ENCODE measurements around the gene NDC1.

GRCh38 chr1:53735681-53736080, 102.4 kb downstream of the NDC1 start:
- TF ChIP-seq FOS (IDR thresholded peaks at IDR 0.05; ENCODE audit: low read depth, low read length) (no peak), RFX5 (IDR thresholded peaks at IDR 0.05; ENCODE audit: low read depth, low read length) (no peak), RAD21 (IDR thresholded peaks at IDR 0.05; ENCODE audit: low read length) (no peak), MAFK (IDR thresholded peaks at IDR 0.05; ENCODE audit: low read depth, low read length) (no peak), POLR2A (IDR thresholded peaks at IDR 0.05; ENCODE audit: low read depth, low read length) (no peak), SMC3 (IDR thresholded peaks at IDR 0.05; ENCODE audit: low read depth, low read length) (no peak), USF2 (IDR thresholded peaks at IDR 0.05; ENCODE audit: low read depth, low read length) (no peak), MXI1 (IDR thresholded peaks at IDR 0.05; ENCODE audit: borderline replicate concordance, low read depth, low read length) (no peak), BHLHE40 (IDR thresholded peaks at IDR 0.05; ENCODE audit: low read depth, low read length) (no peak), RCOR1 (IDR thresholded peaks at IDR 0.05; ENCODE audit: insufficient replicate concordance, low read length) (no peak), MAZ (IDR thresholded peaks at IDR 0.05; ENCODE audit: borderline replicate concordance, low read depth, low read length) (no peak), NFE2L2 (IDR thresholded peaks at IDR 0.05; ENCODE audit: low read depth, low read length) (no peak)
- TF ChIP-seq, protein P1, sequence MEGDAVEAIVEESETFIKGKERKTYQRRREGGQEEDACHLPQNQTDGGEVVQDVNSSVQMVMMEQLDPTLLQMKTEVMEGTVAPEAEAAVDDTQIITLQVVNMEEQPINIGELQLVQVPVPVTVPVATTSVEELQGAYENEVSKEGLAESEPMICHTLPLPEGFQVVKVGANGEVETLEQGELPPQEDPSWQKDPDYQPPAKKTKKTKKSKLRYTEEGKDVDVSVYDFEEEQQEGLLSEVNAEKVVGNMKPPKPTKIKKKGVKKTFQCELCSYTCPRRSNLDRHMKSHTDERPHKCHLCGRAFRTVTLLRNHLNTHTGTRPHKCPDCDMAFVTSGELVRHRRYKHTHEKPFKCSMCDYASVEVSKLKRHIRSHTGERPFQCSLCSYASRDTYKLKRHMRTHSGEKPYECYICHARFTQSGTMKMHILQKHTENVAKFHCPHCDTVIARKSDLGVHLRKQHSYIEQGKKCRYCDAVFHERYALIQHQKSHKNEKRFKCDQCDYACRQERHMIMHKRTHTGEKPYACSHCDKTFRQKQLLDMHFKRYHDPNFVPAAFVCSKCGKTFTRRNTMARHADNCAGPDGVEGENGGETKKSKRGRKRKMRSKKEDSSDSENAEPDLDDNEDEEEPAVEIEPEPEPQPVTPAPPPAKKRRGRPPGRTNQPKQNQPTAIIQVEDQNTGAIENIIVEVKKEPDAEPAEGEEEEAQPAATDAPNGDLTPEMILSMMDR (conservative IDR thresholded peaks at IDR 0.05; ENCODE audit: low read depth, low read length) = no peak

Measured in IMR-90 (cell line).